GM10248 (cell line): ENCODE results near the gene DIAPH2.

Experiments
- CTCF ChIA-PET: fragments of 300-600 bp; sonication (Branson Sonifier 250); formaldehyde crosslinking; extraction: SDS; loops from one replicate; lab custom pipeline; 2021; ENCODE audit warnings: antibody characterized with exemption; lab: Yijun Ruan, JAX
- POLR2A ChIA-PET: fragments of 350-650 bp; sonication (Branson Sonifier 250); formaldehyde crosslinking; extraction: SDS; loops from one replicate; lab custom pipeline; 2020; ENCODE audit warnings: antibody characterized with exemption; lab: Yijun Ruan, JAX
- DNase-seq: peaks from one replicate; pipeline ENCODE4 v3.0.0; 2012; ENCODE audit errors: extremely low spot score
- TF ChIP-seq, protein P1 (sequence below): IDR thresholded peaks from 2 replicates; pipeline ENCODE4 v1.5.1; 2012; ENCODE audit warnings: mild to moderate bottlenecking, low read depth; ENCODE audit errors: extremely low read depth, missing control alignments, control extremely low read depth

Gene DIAPH2

DNA sequence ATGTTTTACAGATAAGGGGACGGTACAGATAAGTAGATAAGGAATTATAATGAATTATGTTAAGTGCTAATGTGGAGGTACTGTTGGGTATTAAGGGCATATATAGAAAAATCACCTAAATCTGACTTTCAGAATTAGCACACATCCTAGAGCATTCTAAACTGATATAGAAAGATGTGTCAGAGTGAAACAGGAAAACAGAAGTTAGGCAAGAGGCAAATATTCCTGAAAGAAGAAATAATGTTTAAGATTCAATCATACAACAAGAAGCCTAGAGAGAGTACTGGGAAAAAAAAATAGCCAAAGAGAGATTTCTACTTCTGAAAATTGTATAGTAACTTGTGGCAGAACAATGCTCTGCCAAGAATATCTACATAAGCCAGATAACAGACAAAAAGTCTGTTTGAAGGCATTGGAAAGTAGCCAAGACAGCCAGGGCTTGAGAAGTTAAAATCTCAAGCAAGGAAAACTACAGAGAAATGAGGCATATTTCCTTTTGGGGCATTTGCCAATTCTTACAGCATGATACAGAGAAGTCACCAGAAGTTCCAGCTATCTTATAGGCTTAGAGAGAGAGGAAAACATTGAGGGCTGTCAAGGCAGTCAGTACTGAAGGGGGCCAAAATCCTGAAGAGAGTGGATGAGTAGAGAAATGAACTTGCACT is 845.0 kb downstream of the DIAPH2 start:
- DNase-seq, result no peak
- ChIA-PET CTCF (no interaction called here), POLR2A (no interaction called here)
- TF ChIP-seq, protein P1, sequence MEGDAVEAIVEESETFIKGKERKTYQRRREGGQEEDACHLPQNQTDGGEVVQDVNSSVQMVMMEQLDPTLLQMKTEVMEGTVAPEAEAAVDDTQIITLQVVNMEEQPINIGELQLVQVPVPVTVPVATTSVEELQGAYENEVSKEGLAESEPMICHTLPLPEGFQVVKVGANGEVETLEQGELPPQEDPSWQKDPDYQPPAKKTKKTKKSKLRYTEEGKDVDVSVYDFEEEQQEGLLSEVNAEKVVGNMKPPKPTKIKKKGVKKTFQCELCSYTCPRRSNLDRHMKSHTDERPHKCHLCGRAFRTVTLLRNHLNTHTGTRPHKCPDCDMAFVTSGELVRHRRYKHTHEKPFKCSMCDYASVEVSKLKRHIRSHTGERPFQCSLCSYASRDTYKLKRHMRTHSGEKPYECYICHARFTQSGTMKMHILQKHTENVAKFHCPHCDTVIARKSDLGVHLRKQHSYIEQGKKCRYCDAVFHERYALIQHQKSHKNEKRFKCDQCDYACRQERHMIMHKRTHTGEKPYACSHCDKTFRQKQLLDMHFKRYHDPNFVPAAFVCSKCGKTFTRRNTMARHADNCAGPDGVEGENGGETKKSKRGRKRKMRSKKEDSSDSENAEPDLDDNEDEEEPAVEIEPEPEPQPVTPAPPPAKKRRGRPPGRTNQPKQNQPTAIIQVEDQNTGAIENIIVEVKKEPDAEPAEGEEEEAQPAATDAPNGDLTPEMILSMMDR, result no peak

DNA sequence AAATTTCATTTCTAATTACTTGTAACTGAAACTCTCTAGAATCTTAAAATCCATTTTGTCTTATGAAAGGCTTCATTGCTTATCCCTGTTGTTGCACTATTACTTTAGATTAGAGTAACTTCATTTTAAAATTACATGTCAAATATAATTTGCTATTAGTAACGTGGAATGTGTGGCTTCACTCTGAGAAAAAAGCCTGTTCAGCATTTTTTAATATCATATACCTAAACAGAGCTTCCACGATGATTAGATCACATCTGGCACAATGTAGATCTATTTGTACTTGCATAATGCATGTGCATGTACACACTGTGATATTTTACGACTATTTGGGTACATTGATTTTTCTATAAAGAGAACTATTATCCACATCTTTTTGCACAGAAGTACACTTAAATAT is 847.2 kb downstream of the DIAPH2 start:
- ChIA-PET POLR2A (no interaction called here), CTCF (no interaction called here)
- TF ChIP-seq, protein P1, result no peak
- no peak for DNase-seq

DNA sequence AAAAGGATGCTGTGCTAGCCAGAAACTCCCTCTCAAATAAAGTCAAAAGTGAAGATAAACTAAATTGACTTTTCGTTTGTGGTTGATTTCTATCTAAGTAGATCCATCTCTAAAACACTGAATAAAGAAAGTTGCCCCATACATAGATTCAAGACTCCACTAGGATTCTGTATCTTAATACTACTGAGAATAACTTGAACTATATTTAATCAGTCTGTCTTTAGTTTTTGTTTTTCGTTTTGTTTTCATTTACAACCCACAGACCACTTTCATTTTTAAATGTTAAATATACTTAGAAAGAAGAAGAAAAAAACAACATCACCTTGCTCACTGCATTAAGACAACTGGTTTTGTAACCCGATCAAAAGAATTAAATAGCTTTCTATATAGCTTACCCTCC is 854.1 kb downstream of the DIAPH2 start:
- ChIA-PET POLR2A (no interaction called here), CTCF (no interaction called here)
- TF ChIP-seq, protein P1, result no peak
- DNase-seq, result no peak

DNA sequence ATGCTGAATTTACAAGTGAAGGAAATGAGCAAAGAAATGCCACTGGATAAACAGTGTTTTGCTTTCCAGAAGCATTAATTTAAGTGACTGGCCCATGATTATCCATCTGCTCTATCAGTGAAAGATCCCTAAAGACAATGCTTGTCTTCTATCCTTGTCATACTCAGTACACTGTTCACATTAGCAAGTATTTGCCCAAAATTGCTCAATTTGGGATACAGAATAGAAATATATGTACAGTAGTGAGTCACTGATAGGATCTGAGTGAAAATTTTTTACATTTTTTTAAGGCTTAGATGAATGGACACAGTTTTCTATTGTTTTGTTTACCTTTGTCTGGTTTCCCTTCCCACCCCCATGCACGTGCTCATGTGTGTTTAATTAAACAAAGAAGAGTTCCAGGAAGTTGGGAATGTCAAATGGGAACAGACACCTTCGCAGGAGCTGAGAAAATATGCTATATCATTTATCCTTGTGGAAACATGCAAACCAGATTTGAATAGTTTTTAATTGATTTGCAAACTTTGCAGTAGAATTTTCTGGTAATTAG is 855.4 kb downstream of the DIAPH2 start:
- CTCF ChIA-PET, result no interaction called here

DNA sequence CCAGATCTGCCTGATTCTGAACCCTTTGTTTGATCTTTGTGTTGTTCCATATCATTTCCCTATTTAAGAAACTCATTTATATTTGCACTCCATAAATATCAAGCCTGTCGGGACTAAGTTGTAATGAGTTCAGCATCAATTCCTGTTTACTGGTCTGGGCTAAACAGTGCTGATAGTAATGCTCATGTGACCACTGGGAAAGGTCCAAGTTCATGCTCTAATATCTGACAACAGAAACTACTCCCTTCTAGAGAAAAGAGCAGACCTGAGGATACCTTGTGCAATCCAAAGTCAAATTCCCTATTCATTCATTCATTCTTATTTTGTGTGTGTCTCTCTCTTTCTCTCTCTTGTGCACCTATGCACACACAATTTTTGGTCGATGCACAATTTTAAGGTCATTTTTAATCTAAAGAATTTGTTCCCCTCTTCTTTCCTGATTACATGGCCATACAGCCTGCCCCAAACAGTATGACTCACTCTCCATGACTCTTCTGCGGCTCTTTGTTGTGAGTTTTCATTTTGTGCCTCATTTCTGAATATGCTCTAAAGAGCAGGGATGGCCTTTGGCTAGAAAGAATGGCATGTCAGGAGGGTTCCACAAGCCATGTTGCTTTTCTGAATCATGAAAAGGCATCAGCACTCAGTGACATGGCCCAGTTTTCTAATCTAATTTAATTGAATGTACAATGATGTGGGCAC is 863.4 kb downstream of the DIAPH2 start:
- POLR2A ChIA-PET, result no interaction called here
- DNase-seq, result no peak
- CTCF ChIA-PET, result no interaction called here
- TF ChIP-seq, protein P1, result no peak

More for the DNA sequence above, 855.4 kb downstream of the DIAPH2 start:
- DNase-seq, result no peak
- POLR2A ChIA-PET, result no interaction called here
- TF ChIP-seq, protein P1, result no peak

DNA sequence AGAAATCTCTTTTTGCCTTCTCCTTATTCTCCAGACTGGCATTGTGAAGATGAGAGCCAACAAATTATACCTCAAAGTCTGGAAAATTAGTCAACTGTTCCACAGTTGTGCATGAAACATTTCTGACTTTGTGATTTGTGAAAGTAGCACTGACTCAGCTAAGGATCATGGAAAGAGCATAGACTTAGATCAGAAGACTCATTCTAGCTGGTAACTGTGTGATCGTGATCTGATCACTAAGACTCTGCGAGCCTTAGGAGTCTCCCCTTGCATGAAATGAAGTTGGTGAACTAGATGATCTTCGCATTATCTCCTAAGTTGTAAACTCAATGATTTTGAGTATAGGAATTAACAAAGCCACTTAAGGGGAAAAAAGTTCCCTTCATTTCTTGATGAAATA is 867.2 kb downstream of the DIAPH2 start:
- POLR2A ChIA-PET, result no interaction called here
- DNase-seq, result no peak

More for the DNA sequence above, 867.2 kb downstream of the DIAPH2 start:
- TF ChIP-seq, protein P1, result no peak
- CTCF ChIA-PET, result no interaction called here
